HL-60/S4 (cell line): Measurements from ENCODE around the gene IL17D.

Experiments used
- in situ Hi-C: fragments of 300-500 bp; cut with MboI; formaldehyde crosslinking; loops from 2 replicates; pipeline ENCODE4 v1.14.3; 2022; ENCODE audit warnings: low sequenced_read_pairs

Gene IL17D

GRCh38 chr13:20689291-20689690, 14.2 kb upstream of the IL17D start:
- in situ Hi-C loops: no loop called here

DNA sequence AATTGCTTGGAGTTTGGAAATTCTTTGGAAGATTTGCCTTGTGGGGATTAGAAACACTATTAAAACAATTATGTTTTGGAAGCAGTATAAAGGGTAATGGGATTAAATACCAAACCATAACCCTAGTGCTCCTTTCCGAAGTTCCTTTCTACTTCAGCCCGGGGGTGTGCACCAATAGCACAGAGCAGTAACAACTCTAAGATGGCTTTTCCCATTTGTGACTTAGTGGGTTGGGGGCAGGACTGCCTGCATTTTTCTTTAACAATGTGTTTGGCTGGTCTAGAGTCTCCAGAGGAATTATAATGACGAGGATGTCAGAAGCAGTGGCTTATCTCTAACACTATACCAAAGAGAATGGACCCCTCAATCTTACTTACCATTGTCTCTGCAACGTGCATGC, 11.9 kb upstream of the IL17D start:
- in situ Hi-C loops: no loop called here

DNA sequence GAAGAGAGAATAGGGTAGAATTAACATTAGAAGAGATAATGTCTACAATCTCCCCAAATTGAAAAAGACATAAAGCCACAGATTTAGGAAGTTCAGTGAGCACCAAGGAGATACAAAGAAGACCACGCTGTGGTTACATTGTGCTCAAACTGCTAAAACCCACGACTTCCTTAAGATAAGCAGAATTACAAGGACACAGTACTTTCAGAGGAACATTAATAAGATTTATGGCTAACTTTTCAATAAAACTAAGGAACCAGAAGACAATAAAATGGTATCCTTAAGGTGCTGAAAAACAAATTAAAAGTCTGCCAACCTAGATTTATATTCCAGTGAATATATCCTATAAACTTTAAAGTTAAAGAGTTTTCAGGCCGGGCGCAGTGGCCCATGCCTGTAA, 7.4 kb upstream of the IL17D start:
- in situ Hi-C loops: no loop called here

DNA sequence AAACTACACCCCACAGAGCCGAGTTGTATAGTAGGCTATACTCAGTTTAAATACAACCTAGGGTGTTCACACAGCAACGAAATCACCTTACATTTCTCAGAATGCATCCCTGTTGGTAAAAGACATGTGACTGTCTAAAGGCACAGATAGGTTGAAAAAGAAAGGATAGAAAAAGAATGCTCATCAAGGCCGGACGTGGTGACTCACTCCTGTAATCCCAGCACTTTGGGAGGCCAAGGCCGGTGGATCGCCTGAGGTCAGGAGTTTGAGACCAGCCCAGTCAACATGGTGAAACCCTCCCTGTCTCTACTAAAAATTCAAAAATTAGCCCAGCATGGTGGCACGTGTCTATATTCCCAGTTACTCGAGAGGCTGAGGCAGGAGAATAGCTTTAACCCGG, 3.8 kb upstream of the IL17D start:
- in situ Hi-C loops: no loop called here

- in situ Hi-C loops: no loop called here
Measured at GRCh38 chr13:20700288-20700687, 3.2 kb upstream of the IL17D start.

GRCh38 chr13:20701461-20701860, 2.0 kb upstream of the IL17D start:
- in situ Hi-C loops: no loop called here

DNA sequence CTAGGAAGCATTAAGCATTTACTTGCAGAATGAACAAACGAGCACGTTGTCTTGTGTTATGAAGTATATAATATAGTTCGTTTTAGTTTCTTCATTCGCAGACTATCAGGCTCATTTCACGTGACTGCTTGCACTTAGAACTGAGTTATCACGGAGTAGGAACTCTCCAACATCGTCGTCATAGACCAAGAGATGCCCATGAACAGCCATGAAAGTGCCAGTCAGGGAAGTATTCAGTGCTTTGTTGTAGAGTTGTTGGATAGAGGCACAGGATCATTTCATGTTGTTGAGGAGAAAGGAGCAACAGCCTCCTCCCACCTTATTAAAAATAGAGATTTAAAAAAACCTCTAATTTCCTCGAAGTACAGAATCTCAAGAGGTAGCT, 977 bp upstream of the IL17D start:
- in situ Hi-C loops: no loop called here

DNA sequence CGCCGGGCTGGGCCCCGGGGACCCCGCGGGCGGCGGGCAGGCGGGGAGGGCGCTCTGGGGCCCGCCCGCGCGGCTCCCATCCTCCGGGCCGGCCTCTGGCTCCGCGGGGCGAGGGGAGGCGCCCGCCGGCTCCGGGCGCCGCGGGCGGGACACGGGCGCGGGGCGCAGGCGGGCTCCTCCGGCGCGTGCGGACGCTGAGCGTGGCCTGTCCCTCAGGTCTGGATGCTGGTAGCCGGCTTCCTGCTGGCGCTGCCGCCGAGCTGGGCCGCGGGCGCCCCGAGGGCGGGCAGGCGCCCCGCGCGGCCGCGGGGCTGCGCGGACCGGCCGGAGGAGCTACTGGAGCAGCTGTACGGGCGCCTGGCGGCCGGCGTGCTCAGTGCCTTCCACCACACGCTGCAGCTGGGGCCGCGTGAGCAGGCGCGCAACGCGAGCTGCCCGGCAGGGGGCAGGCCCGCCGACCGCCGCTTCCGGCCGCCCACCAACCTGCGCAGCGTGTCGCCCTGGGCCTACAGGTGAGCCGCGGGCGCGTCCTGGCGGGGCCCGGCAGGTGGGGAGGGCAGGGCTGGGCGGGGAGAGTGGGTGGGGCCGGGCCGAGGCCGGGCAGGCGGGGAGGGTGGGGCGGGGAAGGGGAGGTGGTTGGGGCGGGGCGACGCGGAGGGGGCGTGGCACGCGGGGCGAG, 420 bp downstream of the IL17D start:
- in situ Hi-C loops: no loop called here

DNA sequence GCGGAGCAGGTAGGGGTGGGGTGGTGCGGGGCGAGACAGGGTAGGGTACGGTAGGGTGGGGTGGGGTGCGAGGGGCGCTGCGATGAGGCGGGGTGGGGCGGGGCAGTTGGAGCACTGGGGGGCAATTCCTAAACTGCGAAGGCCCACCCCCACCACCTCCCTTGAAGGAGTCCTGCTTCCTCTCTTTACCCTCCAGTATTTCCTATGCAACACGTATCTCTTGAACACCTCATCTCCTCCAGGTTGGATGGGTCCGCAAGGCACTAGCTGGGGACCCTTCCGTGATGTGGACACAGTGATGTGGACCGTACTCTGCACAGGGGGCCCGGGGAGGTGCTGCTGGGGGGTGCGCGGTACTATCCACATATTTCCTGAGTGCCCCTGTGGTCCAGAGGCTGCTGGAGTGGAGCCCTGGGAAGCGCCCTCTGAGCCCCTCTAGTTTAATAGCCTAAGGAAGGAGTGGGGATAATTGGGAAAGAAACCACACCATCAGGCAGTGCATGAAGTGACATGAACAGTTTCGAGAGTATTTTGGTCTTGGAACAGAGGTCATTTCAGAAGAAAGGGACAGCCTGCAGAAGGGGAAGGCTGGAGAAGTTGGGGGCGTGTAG, 1.1 kb downstream of the IL17D start:
- in situ Hi-C loops: no loop called here

DNA sequence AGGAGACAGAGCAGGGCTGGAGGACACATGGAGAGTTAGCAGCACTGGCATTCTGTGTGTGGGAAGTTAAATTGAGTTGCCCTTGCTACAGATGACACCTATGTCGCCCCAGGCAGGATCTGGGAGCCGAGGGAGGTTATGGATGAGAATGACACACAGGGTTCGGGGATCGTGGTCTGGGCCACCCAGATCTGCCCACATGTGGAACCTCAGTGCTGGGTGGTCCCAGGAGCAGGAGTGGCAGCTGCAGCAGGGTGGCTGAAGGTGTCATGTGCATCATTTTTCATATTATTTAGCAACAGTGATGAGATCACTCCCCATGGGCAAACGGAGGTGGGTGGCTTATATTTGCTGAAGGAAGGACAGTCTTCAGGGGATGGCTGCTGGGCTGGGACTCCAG, 3.2 kb downstream of the IL17D start:
- in situ Hi-C loops: no loop called here

- in situ Hi-C loops: no loop called here
Measured at GRCh38 chr13:20708216-20708615, 4.7 kb downstream of the IL17D start.

- in situ Hi-C loops: no loop called here
Measured at GRCh38 chr13:20709369-20709768, 5.9 kb downstream of the IL17D start.

- in situ Hi-C loops: loop anchor here (10.0 kb wide), 1 partner anchor 215 kb away; no protein-coding TSS in a partner anchor
Measured at GRCh38 chr13:20709782-20710181, 6.3 kb downstream of the IL17D start.

DNA sequence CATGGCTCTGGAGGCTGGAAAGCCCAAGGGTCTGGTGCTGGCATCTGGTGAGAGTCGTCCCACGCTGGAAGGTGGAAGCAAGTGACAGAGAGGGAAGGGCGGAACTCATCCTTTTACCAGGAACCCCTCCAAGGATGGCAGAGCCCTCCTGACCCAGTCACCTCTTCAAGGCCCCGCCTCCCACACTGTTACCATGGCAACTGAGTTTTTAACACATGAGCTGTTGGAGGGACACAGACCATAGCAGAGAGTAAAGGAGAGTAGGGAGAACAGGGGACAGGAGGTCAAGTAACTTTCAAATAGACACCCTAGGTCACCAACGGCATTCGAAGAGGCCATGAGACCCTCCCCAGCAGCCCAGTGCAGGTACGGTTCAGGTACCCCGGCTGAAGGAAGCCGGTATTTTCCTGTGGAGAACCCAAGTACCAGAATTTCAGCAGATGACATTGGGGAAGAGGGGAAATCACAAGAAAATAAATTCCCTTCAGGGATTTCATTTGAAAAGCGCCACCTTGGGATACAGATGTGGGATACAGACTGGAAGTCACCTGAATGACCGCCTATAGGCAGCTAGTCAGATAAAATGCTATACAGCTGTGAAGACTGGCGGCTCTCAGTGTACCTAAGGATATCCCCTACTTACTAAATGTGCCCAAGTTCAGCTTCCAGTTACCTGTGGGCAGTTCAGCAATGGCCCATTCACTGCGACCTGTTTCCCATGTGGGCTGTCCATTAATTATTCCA, 8.0 kb downstream of the IL17D start:
- in situ Hi-C loops: loop anchor here (10.0 kb wide), 1 partner anchor 213 kb away; no protein-coding TSS in a partner anchor

- in situ Hi-C loops: loop anchor here (10.0 kb wide), 1 partner anchor 212 kb away; no protein-coding TSS in a partner anchor
Measured at GRCh38 chr13:20713014-20713376, 9.5 kb downstream of the IL17D start.

GRCh38 chr13:20713751-20714150, 10.3 kb downstream of the IL17D start:
- in situ Hi-C loops: loop anchor here (10.0 kb wide), 1 partner anchor 211 kb away; no protein-coding TSS in a partner anchor

DNA sequence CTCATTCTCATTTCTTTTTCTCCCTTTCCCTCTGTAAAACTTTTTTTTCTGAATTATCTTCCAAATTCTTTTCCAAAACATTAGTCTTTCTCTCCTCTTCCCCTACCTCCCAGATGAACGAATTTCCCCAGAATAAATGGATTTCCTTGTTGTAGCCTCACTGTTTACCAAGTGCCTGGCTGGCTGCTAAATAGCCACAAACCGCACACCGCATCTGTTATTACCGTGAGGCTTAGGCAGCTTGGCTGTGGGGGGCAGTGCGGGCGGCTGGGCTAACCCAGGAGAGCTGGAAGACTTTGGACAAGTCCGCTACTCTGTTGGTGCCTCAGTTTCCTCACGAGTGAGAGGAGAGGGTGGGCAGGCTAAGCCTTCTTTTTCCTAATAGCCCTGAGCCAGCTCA, 10.7 kb downstream of the IL17D start:
- in situ Hi-C loops: loop anchor here (10.0 kb wide), 1 partner anchor 211 kb away; no protein-coding TSS in a partner anchor

DNA sequence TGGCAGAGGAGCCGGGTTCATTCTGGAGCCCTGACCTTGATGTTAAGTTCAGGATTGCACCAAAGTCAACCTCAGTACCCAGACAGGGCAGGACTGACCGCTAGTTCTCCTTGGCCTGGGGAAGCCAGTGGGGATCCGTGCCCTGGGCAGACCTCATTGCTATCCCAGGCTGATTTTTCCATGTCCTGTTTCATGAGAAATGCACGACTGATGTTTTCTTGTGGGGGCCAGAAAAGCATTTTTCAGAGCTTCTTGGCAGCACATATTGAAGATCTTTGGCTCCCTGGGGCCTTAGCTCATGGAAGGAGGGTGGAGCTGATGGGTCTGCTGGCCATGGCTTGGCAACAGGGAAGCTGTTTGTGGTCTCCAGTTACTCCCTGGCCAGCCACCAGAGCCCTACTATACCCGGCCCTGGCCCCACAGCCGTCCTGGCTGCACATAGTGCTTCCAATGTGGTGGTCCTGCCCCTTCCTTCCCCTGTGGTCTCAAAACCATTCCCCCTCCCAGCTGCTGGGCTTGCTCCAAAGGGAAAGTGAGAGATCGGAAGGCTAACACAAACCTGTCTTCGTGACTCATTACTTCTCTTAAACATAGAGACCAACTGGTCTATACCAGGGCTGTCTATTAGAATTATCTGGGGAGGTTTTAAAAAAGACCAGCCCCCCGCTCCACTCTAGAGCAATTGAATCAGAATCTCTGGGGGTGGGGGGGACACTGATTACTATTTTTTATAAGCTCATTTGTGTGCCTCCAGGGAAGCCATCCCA, 11.2 kb downstream of the IL17D start:
- in situ Hi-C loops: loop anchor here (10.0 kb wide), 1 partner anchor 210 kb away; no protein-coding TSS in a partner anchor

DNA sequence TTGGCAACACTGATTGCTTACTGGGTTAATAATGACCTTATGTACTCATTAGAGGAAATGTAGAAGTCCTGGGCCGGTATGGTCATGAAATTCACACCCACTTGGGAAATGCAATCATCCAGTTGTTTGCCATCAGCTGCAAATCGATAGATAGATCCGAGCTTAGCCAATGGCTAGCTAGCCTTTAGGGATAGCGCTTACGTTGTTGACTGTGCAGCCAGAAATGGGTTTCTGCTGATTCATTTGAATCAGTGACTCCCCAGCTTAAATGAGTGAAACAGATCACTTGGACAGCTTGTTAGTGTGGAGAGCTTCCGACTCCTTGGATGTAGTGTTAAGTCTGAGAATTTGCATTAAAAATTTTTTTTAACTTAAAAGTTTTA, 11.8 kb downstream of the IL17D start:
- in situ Hi-C loops: loop anchor here (10.0 kb wide), 1 partner anchor 209 kb away; no protein-coding TSS in a partner anchor

- in situ Hi-C loops: loop anchor here (10.0 kb wide), 1 partner anchor 208 kb away; no protein-coding TSS in a partner anchor
Measured at GRCh38 chr13:20716951-20717350, 13.5 kb downstream of the IL17D start.
